ENCODE results near the gene GADD45A.

The GADD45A gene

GRCh38 chr1:67668660-67669059 is 16.3 kb upstream of the GADD45A start:
- DNase-seq (ENCODE audit: low read depth) = no peak

- DNase-seq (ENCODE audit: low read depth) = no peak
These were observed 12.7 kb upstream of the GADD45A start for GRCh38 chr1:67672260-67672803.

GRCh38 chr1:67673468-67674201 is 11.4 kb upstream of the GADD45A start:
- DNase-seq (ENCODE audit: low read depth) = no peak

- no peak for DNase-seq (ENCODE audit: low read depth)
These were observed 10.6 kb upstream of the GADD45A start for GRCh38 chr1:67674260-67675011.

GRCh38 chr1:67675800-67676199 is 9.2 kb upstream of the GADD45A start:
- peak; percentile 42 for DNase-seq (ENCODE audit: low read depth)

GRCh38 chr1:67676287-67676686 is 8.7 kb upstream of the GADD45A start:
- no peak for DNase-seq (ENCODE audit: low read depth)

GRCh38 chr1:67676946-67677345 is 8.1 kb upstream of the GADD45A start:
- no peak for DNase-seq (ENCODE audit: low read depth)

GRCh38 chr1:67677408-67677807 is 7.6 kb upstream of the GADD45A start:
- no peak for DNase-seq (ENCODE audit: low read depth)

- no peak for DNase-seq (ENCODE audit: low read depth)
These were observed 7.1 kb upstream of the GADD45A start for GRCh38 chr1:67677930-67678329.

GRCh38 chr1:67679691-67680090 is 5.3 kb upstream of the GADD45A start:
- DNase-seq (ENCODE audit: low read depth) = peak; percentile 97

- DNase-seq (ENCODE audit: low read depth) = peak; percentile 77
These were observed 4.5 kb upstream of the GADD45A start for GRCh38 chr1:67680486-67680885.

GRCh38 chr1:67682659-67683197 is 2.3 kb upstream of the GADD45A start:
- DNase-seq (ENCODE audit: low read depth) = peak; percentile 96

GRCh38 chr1:67683316-67683715 is 1.7 kb upstream of the GADD45A start:
- peak; percentile 87 for DNase-seq (ENCODE audit: low read depth)

GRCh38 chr1:67683766-67684525 is 1.1 kb upstream of the GADD45A start:
- DNase-seq (ENCODE audit: low read depth) = peak; percentile 90

GRCh38 chr1:67684526-67685066 is 405 bp upstream of the GADD45A start:
- no peak for DNase-seq (ENCODE audit: low read depth)

- DNase-seq (ENCODE audit: low read depth) = peak; percentile 71
These were observed 711 bp downstream of the GADD45A start for GRCh38 chr1:67685558-67686266.

GRCh38 chr1:67686267-67687197 is 1.5 kb downstream of the GADD45A start:
- DNase-seq (ENCODE audit: low read depth) = peak; percentile 99

- no peak for DNase-seq (ENCODE audit: low read depth)
These were observed 2.2 kb downstream of the GADD45A start for GRCh38 chr1:67687198-67687545.

GRCh38 chr1:67687649-67688048 is 2.6 kb downstream of the GADD45A start:
- DNase-seq (ENCODE audit: low read depth) = peak; percentile 90

GRCh38 chr1:67688526-67689219 is 3.7 kb downstream of the GADD45A start:
- DNase-seq (ENCODE audit: low read depth) = peak; percentile 41
